Gastrocnemius medialis (tissue), 4 donors: Measurements from ENCODE around the gene TEX14.

ENCODE experiments used
- CTCF ChIP-seq, 5 experiments: fragments of 450-650 bp in 3 of 5; fragments of 200-600 bp in 2 of 5; sonication (generic) in 2 of 5; IDR thresholded peaks in 4 of 5; conservative IDR thresholded peaks in 1 of 5; 1 replicate in 4 of 5; 2 replicates in 1 of 5; pipeline ENCODE4 v1.5.1; 2016 to 2019; ENCODE audit warnings: antibody characterized with exemption in 5 of 5, mild to moderate bottlenecking in 3 of 5, moderate library complexity in 3 of 5
- POLR2A ChIP-seq, 2 donors: fragments of 450-650 bp; IDR thresholded peaks; one replicate each; pipeline ENCODE4 v1.6.1; 2017; ENCODE audit warnings: antibody characterized with exemption in 2 of 2, mild to moderate bottlenecking in 2 of 2, moderate library complexity in 2 of 2

GRCh38 chr17:58515286-58515685 lies 176.6 kb downstream of the TEX14 start:
- TF ChIP-seq POLR2A (IDR thresholded peaks at IDR 0.05) (no peak), CTCF (IDR thresholded peaks at IDR 0.05 in 4 of 5, conservative IDR thresholded peaks at IDR 0.05 in 1 of 5) (no peak)
